Measurements from ENCODE around the gene PHACTR2. TPM values are rescaled to one million over a fixed set of nuclear protein-coding genes. Genes with fewer than 3 reads are reported as not detected.
A peak's percentile ranks its signal among the peaks of the same experiment; 100 is the strongest.

PHACTR2 gene
- total and polyA plus RNA-seq, 2 of the 13 experiments (the other 11 are each of a cell fraction or from before 2014, with no cell fraction given): 11.3 to 28.2 TPM

- TF ChIP-seq ZSCAN5A (CRISPR knock-in tag; IDR thresholded peaks at IDR 0.05; ENCODE audit: borderline replicate concordance) (no peak), ZFP37 (CRISPR knock-in tag; IDR thresholded peaks at IDR 0.05; ENCODE audit: borderline replicate concordance) (peak; percentile 68; the same call in 1 of the 2 replicates), KDM5A (IDR thresholded peaks at IDR 0.05; ENCODE audit: borderline replicate concordance, low read length) (peak; percentile 60; the same call in 1 of the 2 replicates), KMT2B (CRISPR knock-in tag; IDR thresholded peaks at IDR 0.05) (peak; percentile 83), IRF9 (CRISPR knock-in tag; IDR thresholded peaks at IDR 0.05; ENCODE audit: borderline replicate concordance) (no peak), RORA (CRISPR knock-in tag; IDR thresholded peaks at IDR 0.05) (no peak), MYC (CRISPR knock-in tag; IDR thresholded peaks at IDR 0.05; ENCODE audit: borderline replicate concordance) (peak; percentile 53; the same call in 1 of the 2 replicates), ONECUT2 (CRISPR knock-in tag; IDR thresholded peaks at IDR 0.05) (peak; percentile 23; the same call in 1 of the 2 replicates), CSRNP1 (CRISPR knock-in tag; IDR thresholded peaks at IDR 0.05) (peak; percentile 86; the same call in 1 of the 2 replicates), KDM6A (CRISPR knock-in tag; IDR thresholded peaks at IDR 0.05; ENCODE audit: low read depth) (peak; percentile 94), ASH2L (IDR thresholded peaks at IDR 0.05; ENCODE audit: insufficient read length, low read depth, low read length) (peak; percentile 97), MEIS2 (CRISPR knock-in tag; IDR thresholded peaks at IDR 0.05) (no peak), CREB1 (IDR thresholded peaks at IDR 0.05) (no peak; the same call in 1 of the 2 replicates), CREB1 (CRISPR knock-in tag; IDR thresholded peaks at IDR 0.05) (peak; percentile 78), TERF1 (CRISPR knock-in tag; IDR thresholded peaks at IDR 0.05) (no peak), MNT (IDR thresholded peaks at IDR 0.05) (0 out of 2 replicates have a peak, but pooled peaks have one; percentile 20), ZUFSP (CRISPR knock-in tag; IDR thresholded peaks at IDR 0.05; ENCODE audit: borderline replicate concordance) (no peak), MTF1 (CRISPR knock-in tag; IDR thresholded peaks at IDR 0.05) (no peak; the same call in 1 of the 2 replicates), ZNF549 (CRISPR knock-in tag; IDR thresholded peaks at IDR 0.05) (no peak)
These were observed 67.7 kb downstream of the PHACTR2 start (continued) for GRCh38 chr6:143745166-143746133.

Data from HepG2 (cell line).